ENCODE measurements around the gene GABRR1.
"Not testable (repeated sequence)": the region's sequence is repeated elsewhere in the genome, so short reads cannot be mapped to it uniquely, and the experiment has no call there.

The GABRR1 gene

DNA sequence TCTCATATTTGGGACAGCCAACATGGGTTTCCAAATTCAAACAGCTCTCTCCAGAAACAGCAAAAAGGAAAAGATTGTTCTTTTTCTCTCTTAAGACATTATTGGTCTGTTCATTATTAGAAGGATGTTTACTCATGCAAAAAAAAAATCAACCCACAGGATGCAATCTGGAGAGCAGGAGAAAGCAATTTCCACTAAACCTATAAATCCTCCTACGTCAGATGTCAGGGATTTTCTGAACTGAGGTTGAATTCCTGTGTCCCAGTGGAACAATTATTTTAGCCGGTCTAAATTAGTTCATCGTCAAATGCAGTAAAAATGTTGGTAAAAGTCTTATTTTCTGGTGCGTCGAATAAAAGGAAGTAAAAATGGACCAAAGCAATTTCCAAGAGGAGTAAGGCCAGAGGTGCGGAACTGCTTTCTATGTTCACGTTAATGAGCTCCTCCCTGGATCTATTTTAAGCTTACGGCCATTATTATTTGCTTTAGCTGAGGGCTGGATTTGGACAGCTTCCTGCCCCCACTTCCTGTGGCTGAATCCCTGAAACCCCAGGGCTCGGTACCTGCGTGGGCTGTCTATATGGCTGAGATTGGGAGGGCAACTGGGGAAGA, at the start of gene GABRR1:
Gene GABRR1 (minus strand): TSS at position 60 of the 612 bp plus-strand sequence. CDS start 36 bp downstream, at position 24.
- FAIRE-seq (no peak), DNase-seq (ENCODE audit: low spot score) (no peak)

DNA sequence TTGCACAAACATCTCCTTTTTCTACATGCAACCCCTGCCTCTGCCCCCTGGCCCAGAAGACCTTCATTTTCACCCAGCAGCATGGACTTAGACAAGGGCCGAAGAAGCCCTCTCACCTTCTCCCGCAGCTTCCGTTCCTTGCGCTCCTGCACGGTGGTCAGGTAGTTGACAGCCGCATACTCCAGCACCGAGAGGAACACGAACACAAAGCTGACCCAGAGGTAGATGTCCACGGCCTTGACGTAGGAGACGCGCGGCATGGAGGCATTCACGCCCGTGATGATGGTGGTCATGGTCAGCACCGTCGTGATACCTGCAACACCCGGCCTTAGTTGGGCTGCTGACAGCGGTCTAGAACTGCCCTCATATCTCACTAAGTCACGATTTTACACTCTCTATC, 47.1 kb upstream of the GABRR1 start:
- no peak for FAIRE-seq

GRCh38 chr6:89260832-89261231, 43.7 kb upstream of the GABRR1 start:
- FAIRE-seq = no peak
- DNase-seq (ENCODE audit: low spot score) = no peak

More for the DNA sequence above, 47.1 kb upstream of the GABRR1 start:
- DNase-seq (ENCODE audit: low spot score) = no peak

GRCh38 chr6:89260310-89260709, 43.2 kb upstream of the GABRR1 start:
- FAIRE-seq (no peak), DNase-seq (ENCODE audit: low spot score) (no peak)

GRCh38 chr6:89258912-89259311, 41.8 kb upstream of the GABRR1 start:
- DNase-seq (ENCODE audit: low spot score) (no peak), FAIRE-seq (no peak)

GRCh38 chr6:89257781-89258180, 40.6 kb upstream of the GABRR1 start:
- DNase-seq (ENCODE audit: low spot score) (no peak), FAIRE-seq (no peak)

GRCh38 chr6:89257346-89257745, 40.2 kb upstream of the GABRR1 start:
- DNase-seq (ENCODE audit: low spot score) = no peak
- no peak for FAIRE-seq

DNA sequence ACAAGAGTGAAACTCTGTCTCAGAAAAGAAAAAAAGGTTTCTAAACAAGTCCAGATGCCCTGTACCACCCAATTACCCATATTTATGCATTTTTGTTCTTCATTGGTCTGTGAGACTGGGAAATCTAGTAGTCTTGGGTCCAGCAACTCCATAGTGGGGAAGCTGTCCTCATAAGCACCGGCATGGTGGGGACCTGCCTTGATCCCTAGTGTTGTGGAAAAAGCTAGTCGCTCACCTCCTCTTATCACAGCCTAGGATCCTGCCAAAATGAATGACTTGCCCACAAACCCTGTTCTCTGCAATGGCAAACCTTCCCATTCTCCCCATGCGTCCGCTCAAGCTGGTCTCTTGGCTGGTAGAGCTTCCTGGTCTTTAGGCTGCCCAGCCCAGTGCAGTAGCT, 38.3 kb upstream of the GABRR1 start:
- FAIRE-seq = no peak
- DNase-seq (ENCODE audit: low spot score) = no peak

- FAIRE-seq (no peak), DNase-seq (ENCODE audit: low spot score) (no peak)
These were observed 37.4 kb upstream of the GABRR1 start for GRCh38 chr6:89254569-89254968.

GRCh38 chr6:89252907-89253306, 35.7 kb upstream of the GABRR1 start:
- FAIRE-seq (no peak), DNase-seq (ENCODE audit: low spot score) (no peak)

- no peak for DNase-seq (ENCODE audit: low spot score)
- FAIRE-seq = no peak
These were observed 34.8 kb upstream of the GABRR1 start for GRCh38 chr6:89251976-89252375.

GRCh38 chr6:89251170-89251569, 34.0 kb upstream of the GABRR1 start:
- FAIRE-seq (no peak), DNase-seq (ENCODE audit: low spot score) (no peak)

GRCh38 chr6:89250239-89250638, 33.1 kb upstream of the GABRR1 start:
- FAIRE-seq (no peak), DNase-seq (ENCODE audit: low spot score) (no peak)

DNA sequence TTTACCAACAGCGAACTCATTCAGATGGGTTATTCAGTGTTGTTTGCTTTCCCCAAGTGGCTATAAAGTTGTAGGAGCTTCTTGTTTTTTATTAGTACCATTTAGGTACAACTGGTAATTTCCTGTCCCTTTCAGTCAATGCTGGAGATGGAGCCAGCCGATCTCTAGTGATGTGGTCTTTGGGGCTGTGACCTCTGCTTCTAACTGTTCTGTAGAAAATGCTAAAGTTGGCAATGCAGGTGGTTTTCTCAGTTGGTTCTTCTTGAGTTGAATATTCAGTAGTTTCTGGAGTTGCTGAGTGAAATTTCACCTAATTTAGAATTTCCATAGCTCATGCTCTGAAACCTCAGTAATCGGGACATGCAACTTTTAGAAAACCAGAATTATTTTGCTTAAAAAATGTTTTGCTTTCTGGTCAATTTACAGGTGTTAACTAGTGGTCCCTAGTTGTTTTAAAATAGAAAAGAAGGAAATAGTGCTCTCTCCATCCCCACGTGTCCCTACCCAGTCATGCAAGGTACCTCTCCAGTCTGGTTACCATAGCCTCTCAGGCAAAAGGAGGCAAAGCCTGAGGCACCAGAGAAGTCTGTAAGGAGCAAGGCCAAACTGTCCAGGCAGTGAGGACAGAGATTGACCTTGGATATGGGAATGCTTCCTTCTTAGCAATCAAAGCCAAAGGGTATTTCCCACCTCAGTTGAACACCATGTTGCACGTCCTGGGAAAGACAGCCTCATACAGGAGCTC, 27.3 kb upstream of the GABRR1 start:
- DNase-seq (ENCODE audit: low spot score) (no peak), FAIRE-seq (no peak)

GRCh38 chr6:89243331-89243629, 26.1 kb upstream of the GABRR1 start:
- DNase-seq (ENCODE audit: low spot score) (no peak), FAIRE-seq (no peak)

GRCh38 chr6:89242574-89243330, 25.6 kb upstream of the GABRR1 start:
- DNase-seq (ENCODE audit: low spot score) (peak; percentile 33), FAIRE-seq (no peak)

- FAIRE-seq = no peak
These were observed 22.2 kb upstream of the GABRR1 start for GRCh38 chr6:89239338-89239737.

DNA sequence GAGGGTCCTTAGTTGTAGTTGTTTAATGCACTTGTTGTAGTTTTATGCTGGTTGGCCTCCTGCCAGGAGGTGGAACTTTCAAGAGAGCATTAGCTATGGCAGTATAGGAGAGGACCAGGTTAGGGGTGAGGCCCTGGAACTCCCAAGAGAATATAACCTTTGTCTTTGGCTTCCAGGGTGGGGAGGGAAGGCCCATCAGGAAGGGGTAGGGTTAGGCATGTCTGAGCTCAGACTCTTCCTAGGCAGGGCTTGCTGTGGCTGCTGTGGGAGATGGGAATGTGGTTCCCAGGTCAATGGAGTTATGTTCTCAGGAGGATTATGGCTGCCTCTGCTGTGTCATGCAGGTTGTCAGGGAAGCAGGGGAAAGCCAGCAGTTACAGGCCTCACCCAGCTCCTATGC, 20.0 kb upstream of the GABRR1 start:
- DNase-seq (ENCODE audit: low spot score) (no peak), FAIRE-seq (no peak)

More at GRCh38 chr6:89239338-89239737, 22.2 kb upstream of the GABRR1 start:
- DNase-seq (ENCODE audit: low spot score) = no peak

- FAIRE-seq; DNase-seq (ENCODE audit: low spot score): not testable (repeated sequence)
These were observed 16.4 kb upstream of the GABRR1 start for GRCh38 chr6:89233605-89234004.

GRCh38 chr6:89222712-89223039, 5.5 kb upstream of the GABRR1 start:
- FAIRE-seq (no peak), DNase-seq (ENCODE audit: low spot score) (no peak)

GRCh38 chr6:89221971-89222711, 5.0 kb upstream of the GABRR1 start:
- DNase-seq (ENCODE audit: low spot score) (no peak), FAIRE-seq (no peak)

DNA sequence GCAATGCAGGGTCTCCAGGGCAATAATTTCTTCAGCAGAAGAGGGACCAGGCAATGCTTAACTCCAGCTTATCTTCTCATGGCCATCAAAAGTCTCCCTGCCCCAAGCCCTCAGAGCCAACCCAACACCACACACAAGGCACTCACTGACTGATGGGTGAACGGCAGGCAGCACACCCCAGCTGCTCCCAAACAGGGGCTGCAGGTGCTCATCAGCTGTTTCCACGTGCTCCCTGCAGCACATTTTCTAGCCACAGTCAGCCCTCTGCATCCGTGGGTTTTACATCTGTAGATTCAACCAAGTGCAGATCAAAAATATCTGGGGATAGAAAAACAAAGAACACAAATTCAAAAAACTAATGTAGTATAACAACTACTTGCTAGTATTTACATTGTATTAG, 4.0 kb upstream of the GABRR1 start:
- DNase-seq (ENCODE audit: low spot score) (no peak), FAIRE-seq (no peak)
